Stimulated activated CD4-positive, alpha-beta T cell treated with anti-CD3 and anti-CD28 coated beads, Interleukin-1b, Interleukin-23, amount 100 ng/mL, for 4 hours (primary cell): Measurements from ENCODE around the gene ARHGEF16.

Experiments
- DNase-seq, 2 donors: peaks; one replicate each; pipeline ENCODE4 v3.0.0-alpha.2; 2020; ENCODE audit warnings: low read depth in 2 of 2

Gene ARHGEF16

DNA sequence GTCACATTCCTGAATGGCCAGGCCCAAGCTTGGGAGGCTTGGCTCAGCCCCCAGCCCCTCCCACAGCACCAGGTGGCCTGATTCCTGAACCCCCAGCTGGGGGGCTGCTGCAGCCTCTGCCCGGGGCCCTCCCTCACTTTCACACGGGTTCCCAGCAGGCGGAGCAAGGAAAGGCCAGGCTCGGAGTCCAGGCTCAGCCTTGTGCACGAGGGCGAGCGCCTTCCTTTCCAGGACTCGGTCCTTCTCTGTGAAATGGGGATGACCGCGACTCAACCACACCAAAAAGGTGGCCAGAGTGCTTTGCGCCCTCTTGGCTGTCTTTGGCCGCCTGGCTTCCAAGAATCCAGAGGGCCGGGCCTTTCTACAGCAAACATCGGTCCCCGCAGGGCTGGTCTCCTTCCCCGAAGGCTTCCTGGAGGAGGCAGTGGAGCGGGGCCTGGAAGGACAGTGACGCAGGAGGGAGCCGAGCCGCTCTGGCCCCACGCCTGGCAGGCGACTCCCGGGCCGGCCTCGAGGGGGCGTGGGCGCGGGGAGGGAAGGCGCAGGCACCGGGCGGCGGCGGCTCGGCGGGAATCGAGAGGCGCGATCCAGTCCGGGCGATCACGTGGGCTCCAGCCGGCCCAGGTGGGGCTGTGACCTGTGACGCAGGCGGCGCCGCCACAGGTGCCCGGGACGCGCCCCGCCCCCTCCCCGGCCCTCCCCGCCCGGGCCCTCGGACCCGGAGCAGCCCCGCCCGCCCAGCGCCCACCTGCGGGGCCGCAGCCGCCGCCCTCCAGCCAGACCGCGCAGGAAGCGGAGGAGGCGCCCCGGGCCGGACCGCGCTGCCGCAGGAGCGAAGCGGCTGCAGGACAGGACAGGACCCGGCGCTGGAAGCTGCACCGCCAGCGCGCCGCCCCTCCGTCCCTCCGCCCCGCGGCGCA lies at the start of gene ARHGEF16:
Gene ARHGEF16 (plus strand): TSS at position 775 of the 920 bp plus-strand sequence. CDS start 8,420 bp downstream, outside the sequence.
- DNase-seq: peak in 1 of 2 donors; percentile 21

DNA sequence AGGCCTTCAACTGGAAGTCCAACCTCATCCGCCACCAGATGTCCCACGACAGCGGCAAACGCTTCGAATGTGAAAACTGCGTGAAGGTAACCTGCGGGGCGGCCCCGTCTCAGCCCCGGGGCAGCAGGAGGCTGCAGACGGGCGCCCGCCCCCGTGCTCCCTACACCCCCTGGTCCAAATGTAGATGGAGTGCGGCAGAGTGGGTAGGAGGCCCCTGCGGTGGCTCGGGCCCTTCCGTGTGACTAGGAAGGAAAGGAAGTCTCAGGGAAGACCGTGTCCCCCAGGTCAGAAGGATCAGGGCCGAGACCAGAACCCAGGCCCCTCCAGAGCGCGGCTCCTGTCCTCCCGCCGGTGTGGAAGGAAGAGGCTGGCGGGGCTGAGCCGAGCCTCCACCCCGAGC lies 49.7 kb upstream of the ARHGEF16 start:
- no peak for DNase-seq

DNA sequence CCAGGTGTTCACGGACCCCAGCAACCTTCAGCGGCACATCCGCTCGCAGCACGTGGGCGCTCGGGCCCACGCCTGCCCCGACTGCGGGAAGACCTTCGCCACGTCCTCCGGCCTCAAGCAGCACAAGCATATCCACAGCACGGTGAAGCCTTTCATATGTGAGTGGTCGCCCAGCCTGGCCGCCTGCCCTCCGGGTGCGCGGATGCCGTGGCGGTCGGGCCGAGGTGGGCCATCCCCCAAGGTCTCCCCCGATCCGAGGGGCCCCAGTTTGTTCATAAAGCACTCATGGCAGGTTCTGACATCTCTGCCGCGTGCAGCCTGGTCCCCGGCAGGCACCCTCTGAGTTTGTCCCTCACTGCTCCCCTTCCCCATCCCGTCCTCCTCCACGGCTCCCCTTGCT lies 49.0 kb upstream of the ARHGEF16 start:
- no peak for DNase-seq

- DNase-seq: no peak
Measured at GRCh38 chr1:3405974-3406867, 48.2 kb upstream of the ARHGEF16 start.

- no peak for DNase-seq
Measured at GRCh38 chr1:3407021-3407420, 47.4 kb upstream of the ARHGEF16 start.

GRCh38 chr1:3408751-3409266 lies 45.7 kb upstream of the ARHGEF16 start:
- DNase-seq: no peak

DNA sequence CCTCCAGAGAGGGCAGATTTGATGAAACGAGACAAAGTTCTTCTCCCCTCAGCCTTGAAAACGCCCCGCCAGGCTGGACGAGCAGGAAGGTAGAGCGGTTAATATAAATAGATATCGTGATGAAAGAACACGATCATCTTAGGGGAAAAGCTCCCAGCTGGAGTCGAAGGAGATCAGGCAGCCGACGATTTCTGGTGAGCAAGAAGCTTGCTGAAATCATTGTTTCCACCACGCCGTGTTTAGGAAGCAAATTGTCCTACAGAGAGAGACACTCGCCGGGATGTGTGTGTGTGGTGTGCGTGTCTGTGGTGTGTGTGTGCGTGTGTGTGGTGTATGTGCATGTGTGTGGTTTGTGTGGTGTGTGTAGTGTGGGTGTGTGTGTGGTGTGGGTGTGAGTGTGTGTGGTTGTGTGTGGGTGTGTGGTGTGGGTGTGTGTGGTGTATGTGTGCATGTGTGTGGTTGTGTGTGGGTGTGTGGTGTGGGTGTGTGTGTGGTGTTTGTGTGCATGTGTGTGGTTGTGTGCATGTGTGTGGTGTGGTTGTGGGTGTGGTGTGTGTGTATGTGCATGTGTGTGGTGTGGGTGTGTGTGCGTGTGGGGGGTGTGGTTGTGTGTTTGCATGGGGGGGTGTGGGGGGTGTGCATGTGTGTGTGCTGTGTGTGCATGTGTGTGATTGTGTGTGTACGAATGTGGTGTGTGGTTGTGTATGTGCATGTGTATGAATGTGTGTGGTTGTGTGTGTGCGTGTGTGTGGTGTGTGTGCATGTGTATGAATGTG lies 44.9 kb upstream of the ARHGEF16 start:
- no peak for DNase-seq

GRCh38 chr1:3410142-3410925 lies 44.1 kb upstream of the ARHGEF16 start:
- no peak for DNase-seq

DNA sequence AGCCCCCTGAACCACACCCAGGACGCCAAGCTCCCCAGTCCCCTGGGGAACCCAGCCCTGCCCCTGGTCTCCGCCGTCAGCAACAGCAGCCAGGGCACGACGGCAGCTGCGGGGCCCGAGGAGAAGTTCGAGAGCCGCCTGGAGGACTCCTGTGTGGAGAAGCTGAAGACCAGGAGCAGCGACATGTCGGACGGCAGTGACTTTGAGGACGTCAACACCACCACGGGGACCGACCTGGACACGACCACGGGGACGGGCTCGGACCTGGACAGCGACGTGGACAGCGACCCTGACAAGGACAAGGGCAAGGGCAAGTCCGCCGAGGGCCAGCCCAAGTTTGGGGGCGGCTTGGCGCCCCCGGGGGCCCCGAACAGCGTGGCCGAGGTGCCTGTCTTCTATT lies 42.7 kb upstream of the ARHGEF16 start:
- no peak for DNase-seq

GRCh38 chr1:3412376-3412775 lies 42.1 kb upstream of the ARHGEF16 start:
- DNase-seq: no peak

DNA sequence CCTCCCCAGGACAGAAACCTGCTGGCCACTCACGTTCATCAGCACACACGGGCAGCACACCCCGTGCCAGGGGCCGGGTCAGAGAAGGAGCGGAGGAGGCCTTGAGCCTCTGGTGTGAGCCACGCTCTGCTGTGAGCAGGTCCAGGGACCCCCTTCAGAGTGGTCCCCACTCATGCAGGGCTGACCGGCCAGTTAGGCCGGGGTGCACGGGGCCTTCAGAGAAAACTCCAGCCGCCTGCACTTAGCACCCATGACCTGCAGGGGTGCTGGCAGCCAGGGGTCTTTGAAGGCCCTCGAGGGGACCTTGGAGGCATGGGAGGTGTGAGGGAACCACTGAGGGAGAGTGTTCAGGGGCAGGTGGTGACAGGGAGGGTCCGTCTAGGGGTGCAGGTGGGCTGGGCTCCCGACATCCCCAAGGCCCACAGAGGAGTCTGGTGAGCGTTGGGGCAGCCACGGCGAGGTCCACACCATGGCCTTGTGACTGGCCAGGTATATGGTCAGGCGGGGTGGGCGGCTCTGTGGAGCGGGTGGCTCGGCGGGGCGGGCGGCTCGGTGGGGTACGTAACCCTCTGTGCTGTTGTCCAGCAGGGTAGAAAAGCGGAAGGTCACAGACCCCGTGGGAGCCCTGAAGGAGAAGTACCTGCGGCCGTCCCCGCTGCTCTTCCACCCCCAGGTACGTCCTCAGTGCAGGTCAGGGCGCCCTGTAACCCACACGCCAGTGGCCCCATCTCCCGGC lies 40.3 kb upstream of the ARHGEF16 start:
- no peak for DNase-seq

DNA sequence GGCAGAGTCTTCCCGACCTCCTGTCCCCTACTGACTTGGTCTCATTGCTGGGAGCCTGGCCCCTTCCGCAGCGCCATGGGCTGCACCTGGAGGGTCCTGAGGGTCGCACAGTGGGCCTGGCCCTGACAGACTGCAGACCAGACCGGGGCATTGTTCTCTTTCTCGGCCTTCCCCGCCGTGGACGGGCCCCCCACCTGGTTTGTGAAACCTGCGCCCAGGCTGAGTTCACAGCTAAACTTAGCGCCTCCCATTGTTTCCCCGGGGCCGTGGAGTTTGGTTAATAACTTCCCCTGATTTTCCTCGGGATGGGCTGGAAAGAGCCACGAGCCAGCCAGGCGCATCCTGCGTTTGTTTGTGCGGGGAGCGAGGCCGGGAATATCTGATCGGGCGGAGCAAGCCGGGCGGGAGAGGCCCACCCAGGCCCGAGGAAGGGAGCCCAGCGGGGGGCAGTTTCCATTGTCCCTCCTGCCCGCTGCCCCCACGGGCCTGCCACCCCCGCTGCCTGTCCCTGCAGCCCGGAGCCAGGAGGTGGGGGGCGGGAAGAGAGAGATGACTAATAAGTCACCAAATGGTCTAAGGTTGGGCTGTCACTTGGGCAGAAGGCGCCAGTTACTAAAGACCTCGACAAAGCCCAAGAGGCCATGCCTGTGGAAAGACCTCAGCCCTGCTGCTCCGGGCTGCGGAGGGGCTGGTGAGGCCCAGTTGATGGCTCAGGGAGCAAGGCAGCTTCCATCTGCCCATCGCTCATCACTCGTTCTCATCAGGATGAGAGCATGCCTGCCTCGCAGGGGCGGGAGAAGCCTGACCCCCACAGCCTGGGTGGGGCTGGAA lies 39.0 kb upstream of the ARHGEF16 start:
- DNase-seq: no peak

DNA sequence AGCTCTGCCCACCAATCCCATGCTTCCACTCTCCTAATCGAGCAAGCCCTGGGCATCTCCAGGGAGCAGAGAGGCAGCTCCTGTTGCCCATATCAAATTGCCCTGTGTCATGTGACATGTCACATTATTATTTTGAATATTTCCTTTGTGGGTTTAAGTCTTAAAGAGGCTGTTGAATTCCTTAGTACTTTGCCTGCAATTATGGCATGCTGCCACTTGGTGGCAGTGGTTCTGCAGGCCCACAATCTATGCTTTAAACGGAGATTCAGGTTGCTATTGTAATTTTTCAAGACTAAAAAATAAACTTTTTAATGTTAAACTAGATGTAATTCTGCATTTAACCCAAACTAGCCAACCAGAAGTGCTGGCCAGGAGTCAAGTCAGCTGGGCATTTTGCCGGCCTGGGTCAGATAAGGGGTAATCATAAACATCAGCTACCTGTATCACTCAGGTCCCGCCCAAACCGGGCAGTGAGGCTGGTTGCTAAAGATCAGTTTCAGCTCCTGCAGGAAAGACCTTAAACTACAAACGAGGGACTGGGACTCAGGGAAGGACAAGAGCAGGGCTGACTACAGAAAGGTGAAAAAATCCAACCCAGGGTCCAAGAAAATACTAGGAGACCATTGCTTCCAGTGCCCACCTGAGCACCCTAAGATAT lies 37.3 kb upstream of the ARHGEF16 start:
- no peak for DNase-seq

DNA sequence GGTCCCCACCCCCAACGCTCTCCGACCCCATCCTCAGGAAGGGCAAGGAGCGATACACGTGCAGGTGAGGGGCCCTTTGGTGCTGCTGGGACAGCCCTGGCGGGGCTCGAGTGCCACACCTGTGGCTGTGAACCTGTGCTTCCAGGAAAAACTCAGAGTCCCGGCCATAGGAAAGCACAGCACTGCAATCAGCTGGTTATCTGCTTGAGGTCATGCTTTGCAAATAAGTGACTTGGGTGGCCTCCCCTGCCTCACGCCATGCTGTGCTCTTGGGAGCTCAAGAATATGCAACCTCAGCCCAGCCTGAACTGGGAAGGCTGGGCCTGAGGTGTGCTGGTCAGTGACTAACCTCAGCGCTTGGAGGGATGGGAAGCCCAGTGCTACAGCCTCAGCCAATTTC lies 36.5 kb upstream of the ARHGEF16 start:
- DNase-seq: no peak

- DNase-seq: no peak
Measured at GRCh38 chr1:3418600-3418999, 35.9 kb upstream of the ARHGEF16 start.

DNA sequence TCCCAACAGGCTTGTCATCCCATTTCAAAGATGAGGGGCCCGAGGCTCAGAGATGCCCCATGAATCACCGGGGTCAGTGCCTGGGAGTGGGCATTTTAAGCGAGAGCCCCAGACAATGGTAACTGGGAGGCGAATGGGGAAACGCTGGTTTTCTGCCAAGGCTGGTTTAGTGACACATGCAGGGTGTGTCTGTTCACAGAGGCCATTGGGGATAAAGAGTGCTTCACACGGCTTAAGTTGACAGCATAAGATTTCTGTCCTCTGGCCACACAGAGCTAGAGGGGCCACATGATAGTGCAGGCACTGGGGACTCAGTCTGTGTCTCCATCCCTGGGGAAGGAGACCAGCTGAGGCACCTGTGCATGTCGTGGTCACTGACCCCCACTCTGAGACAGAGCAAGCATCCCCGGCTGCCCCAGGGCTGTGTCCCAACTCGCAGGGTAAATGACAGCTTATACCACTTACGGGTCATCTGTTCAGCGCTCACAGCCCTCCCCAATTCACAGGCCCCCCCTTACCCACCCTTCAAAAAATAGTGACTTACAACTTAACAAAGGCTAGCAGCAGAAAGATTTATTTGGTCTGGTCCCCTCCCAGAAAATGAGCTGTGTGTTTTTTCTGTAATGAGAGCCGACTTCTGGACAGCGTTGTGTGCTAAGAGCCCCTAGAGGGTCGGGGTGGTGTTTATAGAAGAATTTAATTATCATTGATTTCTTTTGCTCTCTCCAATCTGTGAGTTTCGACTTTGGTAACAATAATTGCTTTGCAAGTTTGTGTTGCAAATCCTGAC lies 34.9 kb upstream of the ARHGEF16 start:
- DNase-seq: no peak

DNA sequence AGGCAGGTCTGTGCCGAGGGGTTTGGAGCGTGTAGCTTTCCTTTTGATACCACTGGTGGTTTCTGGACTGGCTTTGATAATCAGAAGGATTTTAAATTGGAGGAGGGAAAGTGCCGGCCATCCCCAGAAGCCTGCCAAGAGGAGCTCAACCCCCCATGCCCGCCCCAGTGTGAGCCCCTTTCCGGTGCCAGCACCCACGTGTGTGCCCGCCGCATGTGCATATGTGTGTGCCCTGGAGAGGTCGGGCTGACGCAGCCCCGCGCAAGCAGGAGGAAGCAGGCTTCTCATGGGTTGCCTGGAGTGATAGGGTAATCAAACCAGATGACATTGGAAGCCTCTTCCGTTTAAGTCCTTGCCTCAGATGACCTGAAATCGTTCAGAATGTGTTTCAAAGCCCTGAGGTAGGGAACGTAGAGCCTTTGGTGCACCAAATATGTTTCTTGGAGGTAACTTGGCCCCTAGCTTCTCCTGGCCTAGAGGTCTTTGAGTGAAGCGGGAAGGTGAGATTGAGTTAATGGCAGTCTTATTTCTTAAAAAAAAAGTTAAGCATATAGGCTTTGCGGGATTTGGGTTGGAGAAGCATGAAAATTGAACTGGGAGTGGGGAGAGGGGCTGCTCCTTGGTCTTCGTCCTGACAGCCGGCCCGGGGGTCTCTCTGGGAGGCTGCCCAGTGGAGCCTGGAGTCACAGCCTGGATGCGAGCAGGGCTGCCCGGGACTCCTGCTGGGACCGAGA lies 34.1 kb upstream of the ARHGEF16 start:
- DNase-seq: no peak
